HG03159 (cell line): Measurements from ENCODE around the gene PADI1.

Source experiments
- ATAC-seq: cut with Tn5 transposase; IDR thresholded peaks from one replicate; pipeline ENCODE4 v1.9.1; 2021; ENCODE audit warnings: mild to moderate bottlenecking, moderate library complexity; ENCODE audit not compliant: unreplicated experiment

PADI1 gene

GRCh38 chr1:17181781-17182464, 23.0 kb upstream of the PADI1 start:
- no peak for ATAC-seq

GRCh38 chr1:17183388-17184160, 21.4 kb upstream of the PADI1 start:
- no peak for ATAC-seq

GRCh38 chr1:17184161-17184665, 20.7 kb upstream of the PADI1 start:
- no peak for ATAC-seq

DNA sequence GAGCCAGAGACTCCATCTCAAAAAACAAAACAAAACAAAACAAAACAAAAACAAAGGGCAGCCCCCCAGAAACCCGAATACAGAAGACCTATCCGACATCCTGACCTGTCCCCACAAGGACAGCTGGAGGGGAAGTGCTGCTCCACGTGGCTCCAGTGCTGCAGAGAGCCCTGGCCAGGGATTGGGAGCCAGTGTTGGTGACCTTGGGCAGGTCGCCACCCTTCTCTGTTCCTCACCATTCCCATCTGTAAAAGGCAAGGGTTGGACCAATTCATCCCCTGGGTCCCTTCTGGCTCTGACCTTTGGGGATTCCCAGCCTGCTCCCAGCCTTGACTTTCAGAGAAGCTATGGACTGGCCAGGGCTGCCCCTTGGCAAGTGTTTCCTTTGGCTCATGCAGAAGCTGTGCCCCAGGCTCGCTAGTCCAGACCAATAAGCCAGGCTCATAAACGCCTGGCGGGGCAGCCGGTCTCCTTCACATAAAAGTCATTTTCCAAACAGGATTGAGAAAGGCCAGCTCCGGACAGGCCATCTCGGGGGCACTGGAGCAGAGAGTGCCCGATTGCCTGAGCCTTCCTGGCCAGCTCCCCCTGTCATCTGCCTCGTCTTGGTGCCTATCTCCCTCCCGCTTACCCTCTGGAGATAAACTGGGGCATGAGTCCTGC, 20.0 kb upstream of the PADI1 start:
- no peak for ATAC-seq

GRCh38 chr1:17185485-17185860, 19.5 kb upstream of the PADI1 start:
- no peak for ATAC-seq

GRCh38 chr1:17186216-17186909, 18.6 kb upstream of the PADI1 start:
- ATAC-seq: no peak

DNA sequence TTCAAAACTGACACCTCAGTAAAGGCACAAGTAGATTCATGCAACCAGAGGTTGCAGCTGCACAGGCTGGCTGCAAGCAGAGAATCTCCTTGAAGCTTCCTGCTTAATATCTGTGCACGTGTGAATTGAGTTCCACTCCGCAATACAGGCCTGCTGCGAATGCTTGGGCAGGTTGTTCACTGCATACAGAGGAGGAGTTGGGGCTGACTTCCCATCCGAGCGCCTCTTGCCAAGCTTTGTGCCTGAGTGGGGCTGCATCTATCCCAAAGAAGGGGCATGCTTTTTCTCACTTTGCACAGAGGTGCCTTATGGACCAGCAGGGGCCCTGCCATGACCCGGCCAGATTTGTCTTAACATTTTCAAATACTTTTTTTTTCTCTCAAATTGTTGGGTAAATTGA, 17.9 kb upstream of the PADI1 start:
- no peak for ATAC-seq

- no peak for ATAC-seq
Measured at GRCh38 chr1:17188217-17188616, 16.7 kb upstream of the PADI1 start.

- no peak for ATAC-seq
Measured at GRCh38 chr1:17188889-17189631, 15.9 kb upstream of the PADI1 start.

GRCh38 chr1:17189632-17189990, 15.3 kb upstream of the PADI1 start:
- no peak for ATAC-seq

- no peak for ATAC-seq
Measured at GRCh38 chr1:17190010-17190995, 14.6 kb upstream of the PADI1 start.

DNA sequence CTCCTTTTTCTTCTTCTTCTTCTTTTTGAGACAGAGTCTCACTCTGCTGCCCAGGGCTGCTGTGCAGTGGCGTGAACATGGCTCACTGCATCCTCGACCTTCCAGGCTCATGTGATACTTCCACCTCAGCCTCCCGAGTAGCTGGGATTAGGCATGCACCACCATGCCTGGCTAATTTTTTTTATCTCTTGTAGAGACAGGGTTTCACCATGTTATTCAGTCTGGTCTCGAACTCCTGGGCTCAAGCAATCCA, 13.0 kb upstream of the PADI1 start:
- ATAC-seq: no peak

DNA sequence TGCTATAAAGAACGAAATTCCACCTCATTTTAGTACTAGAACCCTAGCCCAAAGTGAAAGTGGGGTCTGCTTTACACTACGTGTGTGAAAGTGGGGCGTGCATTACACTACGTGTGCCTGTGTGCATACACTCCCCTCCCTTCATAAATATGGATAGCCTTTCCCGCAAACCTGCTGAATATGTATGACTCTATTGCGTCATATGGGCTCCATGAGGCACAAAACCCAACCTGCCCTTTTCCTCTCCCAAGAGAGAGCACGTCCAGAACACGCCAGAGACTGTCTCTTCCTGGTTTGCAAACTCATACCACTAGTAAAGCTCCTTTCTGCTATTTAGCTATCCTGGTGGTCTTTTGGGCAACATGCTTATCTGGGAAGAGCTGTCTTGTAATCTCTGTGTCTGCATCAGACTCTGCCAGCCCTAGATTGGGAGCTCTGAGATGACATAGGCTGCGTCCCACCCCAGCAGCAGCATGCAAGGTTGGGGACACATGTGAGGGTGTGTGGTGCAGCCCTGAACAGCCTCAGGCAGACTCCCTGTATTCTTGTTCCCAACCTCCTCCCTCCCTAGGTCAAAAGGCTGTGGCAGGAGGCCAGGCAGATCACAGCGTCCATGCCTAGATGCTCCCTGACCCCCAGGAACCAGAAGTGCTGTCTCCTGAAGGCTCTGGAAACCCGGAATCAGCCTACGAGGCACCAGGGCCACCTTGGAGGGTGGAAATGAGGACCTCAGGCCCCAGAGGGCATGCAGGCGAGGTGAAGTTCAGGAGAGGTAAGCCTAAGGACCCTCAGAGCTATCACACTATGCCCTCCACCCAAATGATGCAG, 12.3 kb upstream of the PADI1 start:
- no peak for ATAC-seq

DNA sequence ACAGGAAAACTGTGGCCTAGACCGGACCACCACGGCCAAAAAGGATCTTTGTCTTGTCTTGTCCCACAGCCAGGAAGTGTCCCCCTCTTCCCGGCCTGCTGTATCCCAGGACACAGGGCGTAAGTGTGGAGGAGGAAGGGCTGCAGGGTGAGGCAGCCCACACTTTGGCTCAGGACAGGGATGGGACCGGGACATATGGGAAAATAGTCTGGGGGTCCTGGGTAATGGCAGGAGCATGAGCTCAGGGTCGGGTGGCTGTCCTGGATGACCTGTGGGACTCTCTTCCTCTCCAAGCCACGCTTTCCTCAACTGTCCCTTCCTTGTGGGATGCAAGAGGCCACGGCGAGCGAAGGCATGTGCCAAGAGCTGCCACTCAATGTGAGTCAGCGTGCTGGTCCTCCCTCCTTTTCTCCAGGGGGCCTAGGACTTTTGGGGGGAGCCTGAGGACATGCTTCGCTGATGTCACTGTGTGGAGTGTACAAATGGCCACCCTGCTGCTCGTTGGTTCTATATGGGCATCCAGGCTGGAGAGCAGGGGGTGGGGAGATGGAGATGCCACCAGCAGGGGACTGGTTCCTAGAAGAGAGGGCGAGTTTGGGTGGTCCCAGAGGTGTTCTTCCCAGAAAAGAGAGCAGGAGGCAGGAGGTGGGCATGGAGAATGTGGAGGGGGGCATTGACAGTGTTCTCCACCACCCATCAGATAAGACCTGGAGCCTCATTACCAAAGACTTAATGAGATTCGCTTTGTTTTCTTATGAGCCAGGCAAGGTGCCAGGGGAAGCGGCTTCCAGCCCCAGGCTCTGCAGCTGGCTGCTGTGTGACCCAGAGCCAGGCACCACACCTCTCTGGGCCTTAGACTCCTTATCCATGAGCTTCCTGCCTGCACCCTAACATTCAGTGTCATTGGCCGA, 11.5 kb upstream of the PADI1 start:
- ATAC-seq: no peak

DNA sequence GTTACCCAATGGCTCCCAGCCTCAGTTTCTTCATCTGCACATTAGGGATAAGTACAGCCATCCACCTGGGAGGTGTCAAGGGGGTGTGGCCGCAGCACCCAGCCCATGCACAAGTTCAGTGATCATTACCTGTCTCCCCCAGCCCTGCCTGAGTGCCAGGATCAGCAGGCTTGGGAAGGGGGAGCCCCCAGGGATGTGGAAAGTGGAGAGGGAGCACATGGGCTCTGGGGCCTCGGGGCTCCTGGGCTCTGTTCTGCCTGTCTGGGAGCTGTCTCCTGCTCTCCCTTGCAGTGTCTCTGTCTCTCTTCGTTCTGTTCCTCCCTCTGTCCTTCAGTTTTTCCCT, 10.8 kb upstream of the PADI1 start:
- ATAC-seq: no peak

- no peak for ATAC-seq
Measured at GRCh38 chr1:17194615-17195528, 10.1 kb upstream of the PADI1 start.

- no peak for ATAC-seq
Measured at GRCh38 chr1:17195731-17196130, 9.2 kb upstream of the PADI1 start.
